Measurements from ENCODE around the gene NF1.
"Not testable (repeated sequence)": the region's sequence is repeated elsewhere in the genome, so short reads cannot be mapped to it uniquely, and the experiment has no call there.

NF1 gene

GRCh38 chr17:31090650-31091049 lies 4.1 kb upstream of the NF1 start:
- not testable (repeated sequence) for DNase-seq

- no peak for DNase-seq
These were observed 2.2 kb upstream of the NF1 start for GRCh38 chr17:31092475-31093064.

GRCh38 chr17:31093866-31094599 lies 744 bp upstream of the NF1 start:
- no peak for DNase-seq

- DNase-seq = peak; percentile 56
These were observed 694 bp downstream of the NF1 start for GRCh38 chr17:31095236-31096105.

GRCh38 chr17:31096106-31096436 lies 1.3 kb downstream of the NF1 start:
- peak; percentile 33 for DNase-seq

GRCh38 chr17:31099016-31099415 lies 4.2 kb downstream of the NF1 start:
- peak; percentile 15 for DNase-seq

- no peak for DNase-seq
These were observed 6.2 kb downstream of the NF1 start for GRCh38 chr17:31100840-31101459.

GRCh38 chr17:31101943-31102342 lies 7.2 kb downstream of the NF1 start:
- DNase-seq = no peak

GRCh38 chr17:31105991-31106390 lies 11.2 kb downstream of the NF1 start:
- no peak for DNase-seq

- DNase-seq = no peak
These were observed 16.4 kb downstream of the NF1 start for GRCh38 chr17:31111183-31111582.

GRCh38 chr17:31112001-31112661 lies 17.4 kb downstream of the NF1 start:
- DNase-seq = no peak

- DNase-seq = not testable (repeated sequence)
These were observed 18.6 kb downstream of the NF1 start for GRCh38 chr17:31113368-31113767.

GRCh38 chr17:31113939-31114338 lies 19.2 kb downstream of the NF1 start:
- DNase-seq = no peak

GRCh38 chr17:31114956-31115555 lies 20.3 kb downstream of the NF1 start:
- DNase-seq = no peak

- DNase-seq = no peak
These were observed 21.4 kb downstream of the NF1 start for GRCh38 chr17:31116167-31116566.

- DNase-seq = no peak
These were observed 28.0 kb downstream of the NF1 start for GRCh38 chr17:31122746-31123145.

GRCh38 chr17:31126318-31126717 lies 31.5 kb downstream of the NF1 start:
- no peak for DNase-seq

GRCh38 chr17:31128241-31128640 lies 33.5 kb downstream of the NF1 start:
- no peak for DNase-seq

GRCh38 chr17:31130286-31131224 lies 35.8 kb downstream of the NF1 start:
- no peak for DNase-seq

GRCh38 chr17:31131299-31131698 lies 36.5 kb downstream of the NF1 start:
- DNase-seq = no peak

GRCh38 chr17:31132977-31133376 lies 38.2 kb downstream of the NF1 start:
- DNase-seq = no peak

All from NCI-H226 (cell line).